Panc1 (cell line): Measurements from ENCODE around the gene SCUBE3. TPM values are rescaled to one million over a fixed set of nuclear protein-coding genes. Genes with fewer than 3 reads are reported as not detected.

ENCODE experiments used
- ATAC-seq: fragments of 200-7000 bp; cut with Tn5 transposase; 2 replicates; pipeline ENCODE4 v1.9.1; 2020; ENCODE audit warnings: mild to moderate bottlenecking, moderate library complexity
- BruUV-seq: library from RNA; stranded (reverse); fragments of 400-500 nt; replicated peaks from 2 replicates; lab custom pipeline; 2021; lab: Mats Ljungman, UMichigan
- CTCF ChIA-PET: fragments of 300-600 bp; sonication (Branson Sonifier 250); formaldehyde crosslinking; loops from one replicate; lab custom pipeline; 2022; ENCODE audit warnings: antibody characterized with exemption; lab: Charles Lee
- POLR2A ChIA-PET: fragments of 300-600 bp; sonication (Branson Sonifier 250); formaldehyde crosslinking; loops from one replicate; lab custom pipeline; 2022; ENCODE audit warnings: antibody characterized with exemption; lab: Charles Lee
- DNase-seq: peaks from one replicate; pipeline ENCODE4 v3.0.0-alpha.2; 2010; ENCODE audit warnings: low read depth, low spot score
- H3K27ac ChIP-seq: 2 replicates; pipeline ENCODE4 v1.5.1; 2011; ENCODE audit warnings: mild to moderate bottlenecking, low read length, inconsistent platforms
- H3K27me3 ChIP-seq: fragments of 200-500 bp; sonication (Bioruptor generic); 2 replicates; pipeline ENCODE4 v1.6.0; 2014; ENCODE audit warnings: low read length, inconsistent platforms; ENCODE audit not compliant: control insufficient read depth, insufficient read depth
- H3K36me3 ChIP-seq: fragments of 200-500 bp; sonication (Bioruptor generic); 2 replicates; pipeline ENCODE4 v1.5.1; 2014; ENCODE audit warnings: inconsistent platforms, mild to moderate bottlenecking, low read length, moderate library complexity; ENCODE audit not compliant: control insufficient read depth, insufficient read depth
- H3K4me1 ChIP-seq: 2 replicates; pipeline ENCODE4 v1.5.1; 2011; ENCODE audit warnings: inconsistent platforms, mild to moderate bottlenecking, low read length, moderate library complexity; ENCODE audit not compliant: control insufficient read depth, insufficient read depth
- H3K4me3 ChIP-seq, 2 experiments: 2 replicates each; pipeline ENCODE4 v1.5.1; 2011 to 2012; ENCODE audit warnings: low read depth in 2 of 2, low read length in 2 of 2, mild to moderate bottlenecking in 2 of 2, inconsistent platforms in 1 of 2, moderate library complexity in 1 of 2
- H3K9me3 ChIP-seq: fragments of 200-500 bp; sonication (Bioruptor generic); 2 replicates; pipeline ENCODE4 v1.5.1; 2014; ENCODE audit warnings: low read depth, mild to moderate bottlenecking, inconsistent platforms, low read length, moderate library complexity; ENCODE audit not compliant: control insufficient read depth, insufficient read depth
- CTCF ChIP-seq: fragments of 450-650 bp; IDR thresholded peaks from 2 replicates; pipeline ENCODE4 v1.5.1; 2017; ENCODE audit warnings: mild to moderate bottlenecking
- POLR2AphosphoS5 ChIP-seq: IDR thresholded peaks from 2 replicates; pipeline ENCODE4 v1.6.1; 2012; ENCODE audit warnings: mild to moderate bottlenecking, low read depth, low read length, moderate library complexity
- REST ChIP-seq, 2 experiments: IDR thresholded peaks; 2 replicates each; pipeline ENCODE4 v1.6.1; 2011 to 2012; ENCODE audit warnings: low read depth in 2 of 2, control low read depth in 1 of 2, low read length in 1 of 2, mild to moderate bottlenecking in 1 of 2, moderate library complexity in 1 of 2; ENCODE audit not compliant: insufficient read depth in 1 of 2
- SIN3A ChIP-seq: IDR thresholded peaks from 2 replicates; pipeline ENCODE4 v1.6.1; 2012; ENCODE audit warnings: low read depth, mild to moderate bottlenecking, low read length, moderate library complexity, borderline replicate concordance; ENCODE audit not compliant: insufficient read depth
- TCF7L2 ChIP-seq: IDR thresholded peaks from 2 replicates; pipeline ENCODE4 v1.6.1; 2011; ENCODE audit warnings: mild to moderate bottlenecking, low read depth, low read length, inconsistent platforms
- in situ Hi-C: cut with HindIII; loops from 2 replicates; pipeline ENCODE4 v1.10.0; 2016; ENCODE audit warnings: low sequenced_read_pairs, low pct_unique_long_range_greater_than_20kb
- intact Hi-C: fragments of 100-400 bp; cut with micrococcal nuclease; formaldehyde crosslinking; loops from one replicate; pipeline ENCODE4 v1.10.0; 2022; ENCODE audit not compliant: unreplicated experiment
- total RNA-seq: library from RNA; stranded (reverse); gene quantifications from one replicate; pipeline ENCODE4 v1.2.1, GENCODE V29; 2021; ENCODE audit not compliant: unreplicated experiment

The SCUBE3 gene
- total RNA-seq, 1 experiment from 2014 or later: 1.6 TPM

GRCh38 chr6:35242486-35242885, 28.7 kb downstream of the SCUBE3 start:
- Histone ChIP-seq H3K36me3 (no peaks in the 10 kb centered on the region), H3K4me3 (no peak overlapping the region), H3K27me3 (no peaks in the 10 kb centered on the region), H3K4me1 (peaks cover 2% of the 10 kb centered on the region), H3K27ac (no peak overlapping the region), H3K9me3 (no peaks in the 10 kb centered on the region)
- ATAC-seq: no peak
- in situ Hi-C loops (no loop called here), intact Hi-C loops (no loop called here)
- no TSS peak for BruUV-seq
- no peak for TF ChIP-seq REST (IDR thresholded peaks at IDR 0.05; ENCODE audit: insufficient read depth in 1 of 2, low read depth in 2 of 2, low read length in 1 of 2)
- TF ChIP-seq POLR2AphosphoS5: no peak
- no peak for TF ChIP-seq CTCF
- no peak for TF ChIP-seq SIN3A
- no peak for TF ChIP-seq TCF7L2
- no peak for DNase-seq
- ChIA-PET CTCF (no interaction called here), POLR2A (no interaction called here)

- ChIA-PET POLR2A (no interaction called here), CTCF (no interaction called here)
Measured at GRCh38 chr6:35242906-35243305, 29.1 kb downstream of the SCUBE3 start.

More at GRCh38 chr6:35242906-35243305, 29.1 kb downstream of the SCUBE3 start:
- Histone ChIP-seq H3K27ac (no peak overlapping the region), H3K4me3 (no peak overlapping the region), H3K27me3 (no peaks in the 10 kb centered on the region), H3K4me1 (peaks cover 2% of the 10 kb centered on the region), H3K9me3 (no peaks in the 10 kb centered on the region), H3K36me3 (no peaks in the 10 kb centered on the region)
- TF ChIP-seq SIN3A (no peak), POLR2AphosphoS5 (no peak), TCF7L2 (no peak), CTCF (no peak), REST (IDR thresholded peaks at IDR 0.05; ENCODE audit: insufficient read depth in 1 of 2, low read depth in 2 of 2, low read length in 1 of 2) (no peak)
- DNase-seq (no peak), ATAC-seq (no peak)
- BruUV-seq: no TSS peak
- in situ Hi-C loops (no loop called here), intact Hi-C loops (no loop called here)
